ENCODE data around the gene MARCO.

- TF ChIP-seq CTCF (IDR thresholded peaks at IDR 0.05; ENCODE audit: low read depth, low read length) (no peak), EZH2phosphoT487 (IDR thresholded peaks at IDR 0.05; ENCODE audit: low read depth) (no peak)
Observed at GRCh38 chr2:119026890-119027289, 84.9 kb downstream of the MARCO start.

Measured in OCI-LY3 (cell line).